Stimulated activated CD8-positive, alpha-beta memory T cell treated with anti-CD3 and anti-CD28 coated beads, Interleukin-15, amount 100 ng/mL, for 24 hours (primary cell): ENCODE results near the gene SRL.
"Not testable (repeated sequence)": the region's sequence is repeated elsewhere in the genome, so short reads cannot be mapped to it uniquely, and the experiment has no call there.

Experiments used
- DNase-seq: peaks from one replicate; pipeline ENCODE4 v3.0.0-alpha.2; 2020; ENCODE audit warnings: low read depth

SRL gene

GRCh38 chr16:4260360-4260759, 18.5 kb upstream of the SRL start:
- DNase-seq: no peak

DNA sequence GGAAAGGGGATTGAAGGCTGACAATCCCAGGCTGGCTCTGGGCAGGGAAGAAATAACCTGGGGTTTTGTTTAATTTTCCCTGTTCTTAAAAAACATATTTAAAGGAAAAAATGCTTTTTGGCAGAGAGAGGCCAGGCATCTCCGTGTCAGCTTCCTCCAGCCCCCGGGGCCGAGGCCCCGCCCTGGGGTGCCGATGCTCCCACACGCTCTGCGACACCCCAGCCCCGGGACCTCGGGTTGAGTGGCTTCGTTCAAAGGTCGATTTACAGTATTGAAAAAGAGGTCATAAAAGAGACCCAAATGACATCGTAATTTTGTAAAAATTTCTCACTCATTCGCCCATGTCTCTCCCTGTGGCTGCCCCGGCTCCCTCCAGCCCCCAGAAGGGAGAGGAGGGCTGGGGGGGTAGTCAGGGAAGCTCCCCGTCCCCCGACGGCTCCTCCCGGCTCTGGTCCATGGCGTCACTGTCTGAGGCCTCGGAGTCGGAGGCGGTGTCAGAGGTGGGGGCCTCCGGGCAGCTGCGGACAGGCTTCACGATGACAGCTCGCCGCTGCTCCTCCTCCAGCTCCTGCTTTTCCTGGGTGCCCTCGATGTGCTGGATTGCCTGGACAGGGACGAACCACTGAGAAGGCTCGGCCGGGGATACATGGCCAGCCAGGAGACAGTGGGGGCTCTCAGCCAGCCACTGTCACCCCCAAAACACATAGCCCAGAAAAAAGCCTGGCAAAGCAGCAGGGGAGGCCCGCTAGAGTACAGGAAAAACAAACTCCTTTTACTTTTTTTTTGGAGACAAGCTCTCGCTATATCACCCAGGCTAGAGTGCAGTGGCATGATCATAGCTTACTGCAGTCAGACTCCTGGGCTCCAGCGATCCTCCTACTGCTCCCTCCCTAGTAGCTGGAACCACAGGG, 16.0 kb upstream of the SRL start:
- DNase-seq: no peak

DNA sequence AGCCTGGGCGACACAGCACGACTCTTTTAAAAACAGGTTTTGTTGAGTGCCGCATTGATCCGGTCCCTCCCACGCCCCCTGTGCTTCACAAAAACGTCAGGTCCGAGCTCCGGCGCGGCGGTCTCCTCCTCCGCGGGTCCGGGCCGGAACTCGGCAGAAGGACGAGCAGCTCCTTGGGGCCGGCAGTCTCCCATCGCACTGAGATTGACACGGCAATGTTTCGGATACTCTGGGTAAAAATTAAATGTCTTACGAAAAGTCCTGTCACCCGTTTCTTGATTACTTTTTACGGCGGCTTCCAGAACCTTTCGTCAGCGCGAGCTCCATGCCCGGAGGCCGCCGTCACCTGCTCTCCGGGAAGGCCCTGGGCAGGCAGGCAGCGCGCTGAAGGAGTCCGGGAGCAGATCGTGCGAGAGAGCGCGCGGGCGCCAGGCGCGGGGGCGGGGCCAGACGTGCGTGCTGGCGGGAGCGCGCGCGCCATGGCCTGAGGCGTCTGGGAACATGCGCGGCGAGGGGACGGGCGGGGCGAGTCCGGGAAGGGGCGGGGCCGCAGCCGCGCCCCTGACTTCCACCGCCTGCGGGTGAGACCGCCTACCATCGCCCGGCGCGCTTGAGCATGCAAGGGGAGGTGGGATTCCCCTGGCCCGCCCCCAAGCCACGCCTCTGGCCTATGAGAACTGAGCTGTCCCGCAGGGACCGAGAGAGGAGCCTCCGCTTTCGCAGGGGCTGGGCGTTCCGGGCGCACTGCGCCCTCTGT, 11.7 kb upstream of the SRL start:
- DNase-seq: peak; percentile 98

GRCh38 chr16:4253012-4253393, 11.1 kb upstream of the SRL start:
- DNase-seq: not testable (repeated sequence)

- DNase-seq: no peak
Measured at GRCh38 chr16:4249530-4250308, 7.8 kb upstream of the SRL start.

DNA sequence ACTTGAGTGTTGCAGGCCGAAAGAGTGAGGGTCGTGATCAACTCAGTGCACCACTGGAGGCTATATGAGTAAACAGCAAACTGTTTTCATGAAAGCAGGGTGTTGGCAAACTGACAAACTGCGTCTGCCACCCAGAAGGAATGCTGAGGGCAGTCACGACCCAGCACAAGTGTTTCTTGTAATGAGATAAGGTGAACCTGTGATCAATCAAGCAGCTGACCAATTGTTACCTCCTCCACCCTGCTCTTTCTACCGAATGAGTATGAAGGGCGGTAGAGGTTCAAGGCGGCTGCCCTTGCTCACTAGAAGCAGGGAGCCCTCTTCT, 5.5 kb upstream of the SRL start:
- DNase-seq: no peak

GRCh38 chr16:4246777-4247459, 5.0 kb upstream of the SRL start:
- no peak for DNase-seq

DNA sequence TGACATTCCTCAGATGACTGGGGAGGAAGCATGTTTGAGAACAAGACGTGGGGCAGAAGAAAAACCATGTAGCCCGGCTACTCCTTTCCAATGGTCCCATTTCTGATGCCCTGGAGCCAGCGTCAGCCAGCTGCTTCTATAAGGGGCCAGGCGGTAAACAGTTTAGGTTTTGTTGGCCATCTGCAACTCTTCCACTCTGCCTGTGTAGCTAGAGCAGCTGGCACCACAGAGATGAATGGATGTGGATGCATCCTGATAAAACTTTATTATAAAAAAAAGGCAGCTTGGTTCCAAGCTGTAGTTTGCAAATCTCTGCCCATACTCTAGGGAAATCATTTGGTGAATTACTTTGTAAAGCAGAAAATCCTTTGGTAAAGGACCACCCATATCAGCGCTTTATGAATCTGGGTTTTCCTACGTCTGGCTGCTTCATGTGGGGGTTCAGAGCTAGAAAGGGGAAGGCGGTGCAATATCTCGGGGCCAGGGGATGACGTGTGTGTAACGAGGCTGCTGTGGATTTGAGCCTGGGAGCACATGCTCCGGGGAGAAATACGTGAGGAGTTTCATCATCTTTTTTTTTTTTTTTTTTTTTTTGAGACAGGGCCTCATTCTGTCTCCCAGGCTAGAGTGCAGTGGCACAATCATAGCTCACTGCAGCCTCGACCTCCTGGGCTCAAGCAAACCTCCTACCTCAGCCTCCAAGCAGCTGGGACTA, 3.4 kb upstream of the SRL start:
- no peak for DNase-seq

DNA sequence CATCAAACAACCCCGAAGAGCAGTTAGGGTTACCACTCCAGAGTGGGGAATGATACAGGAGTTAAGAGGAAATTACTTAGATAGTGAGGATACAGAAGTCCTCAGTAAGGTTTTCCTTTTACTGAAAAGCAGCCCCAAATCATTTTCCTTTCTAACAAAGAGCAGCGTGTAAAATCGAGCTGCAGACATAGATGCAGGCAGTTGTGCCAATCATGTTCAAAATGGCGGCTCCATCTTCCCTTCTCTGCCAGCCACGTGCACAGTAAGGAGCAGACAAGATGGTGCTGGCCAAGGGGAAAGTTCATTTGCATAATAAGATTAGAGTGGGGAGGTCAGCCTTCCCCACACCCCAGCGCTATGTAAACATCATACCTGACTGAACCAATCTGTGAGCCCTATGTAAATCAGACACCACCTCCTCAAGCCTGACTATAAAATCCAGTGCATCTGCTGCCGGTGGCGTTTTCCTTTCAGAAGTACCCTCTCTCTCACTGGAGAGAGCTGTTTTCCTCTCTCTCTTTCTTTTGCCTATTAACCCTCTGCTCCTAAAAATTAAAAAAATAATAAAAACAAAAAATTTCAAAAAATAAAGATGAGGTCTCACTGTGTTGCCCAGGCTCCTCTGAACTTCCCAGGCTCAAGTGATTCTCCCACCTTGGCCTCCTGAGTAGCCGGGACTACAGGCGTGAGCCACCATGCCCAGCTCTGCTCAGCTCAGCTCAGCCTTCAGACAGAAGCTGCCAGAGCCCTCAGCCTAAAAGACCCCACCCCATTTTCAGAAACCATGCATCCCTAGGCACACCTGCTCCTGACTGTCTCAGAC, 2.6 kb upstream of the SRL start:
- no peak for DNase-seq

- no peak for DNase-seq
Measured at GRCh38 chr16:4241258-4241927, 487 bp downstream of the SRL start.

- no peak for DNase-seq
Measured at GRCh38 chr16:4240624-4241023, 1.3 kb downstream of the SRL start.

- no peak for DNase-seq
Measured at GRCh38 chr16:4239682-4240175, 2.2 kb downstream of the SRL start.

GRCh38 chr16:4239020-4239419, 2.9 kb downstream of the SRL start:
- DNase-seq: no peak

DNA sequence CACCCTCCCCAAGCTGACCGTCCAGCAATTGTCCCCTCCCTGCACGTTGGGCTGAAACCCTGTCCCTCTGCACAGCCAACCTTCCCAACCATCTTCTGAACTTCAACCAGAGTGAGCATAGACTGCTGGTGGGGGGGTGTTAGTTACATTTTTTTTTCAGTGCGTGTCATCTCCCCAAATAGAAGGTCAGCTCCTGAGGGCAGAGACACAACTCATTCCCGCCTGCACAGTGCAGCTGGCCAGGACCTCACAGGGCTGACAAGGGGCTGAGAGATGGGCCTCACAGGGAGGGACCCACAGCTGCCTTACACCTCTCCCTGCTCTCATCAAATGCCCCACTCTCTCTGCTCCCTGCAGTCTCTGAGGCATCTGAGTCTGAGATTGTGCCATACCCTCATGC, 8.4 kb downstream of the SRL start:
- no peak for DNase-seq

GRCh38 chr16:4232541-4233386, 9.1 kb downstream of the SRL start:
- DNase-seq: no peak

DNA sequence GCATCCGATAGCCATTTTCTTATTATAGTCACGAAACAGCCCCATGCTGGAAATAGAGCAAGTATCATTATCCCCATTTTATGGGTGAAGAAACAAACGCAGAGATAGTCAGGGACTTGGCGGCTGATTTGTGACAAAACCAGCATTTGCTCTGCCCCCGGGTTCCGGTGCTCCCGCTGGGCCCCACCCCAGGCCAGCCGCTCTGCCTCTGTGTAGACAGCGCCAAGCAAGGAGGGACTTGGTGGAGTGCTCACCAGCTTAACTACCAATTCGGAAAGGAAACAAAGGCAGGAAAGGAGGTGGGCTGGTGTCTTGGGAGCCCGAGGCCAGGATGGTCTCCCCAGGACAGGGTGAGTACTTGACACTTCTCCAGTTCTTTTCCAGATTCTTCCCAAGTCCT, 10.0 kb downstream of the SRL start:
- no peak for DNase-seq

DNA sequence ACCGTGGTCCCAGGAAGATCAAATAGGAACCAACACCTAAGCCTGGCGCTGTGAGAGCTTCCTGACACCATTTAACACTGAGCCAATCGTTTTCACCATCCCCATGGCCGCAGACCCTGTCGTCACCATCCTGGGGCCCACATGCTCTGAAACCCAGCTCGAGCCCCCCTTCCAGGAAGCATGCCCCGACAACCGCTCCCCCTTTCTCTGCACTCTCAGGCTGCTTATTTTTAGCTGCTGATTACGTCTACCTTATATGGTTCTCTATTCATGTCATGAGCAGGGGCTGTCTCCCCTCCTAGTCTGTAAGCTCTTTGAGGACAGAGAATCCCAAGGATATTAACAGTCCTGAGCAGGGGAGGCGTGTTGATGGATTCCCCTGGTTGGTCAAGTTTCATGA, 10.5 kb downstream of the SRL start:
- DNase-seq: no peak

DNA sequence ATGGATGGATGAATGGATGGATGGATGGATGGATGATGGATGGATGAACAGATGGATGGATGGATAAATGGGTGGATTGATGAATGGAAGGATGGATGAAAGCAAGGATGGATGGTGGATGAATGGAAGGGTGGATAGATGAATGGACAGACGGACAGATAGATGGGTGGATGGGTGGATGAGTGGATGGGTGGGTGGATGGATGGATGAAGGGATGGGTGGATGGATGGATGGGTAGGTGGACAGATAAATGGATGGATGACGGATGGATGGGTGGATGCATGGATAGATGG, 14.9 kb downstream of the SRL start:
- no peak for DNase-seq
